ENCODE data around the gene QKI. TPM values are rescaled to one million over a fixed set of nuclear protein-coding genes. Genes with fewer than 3 reads are reported as not detected.

The QKI gene
- total RNA-seq, 1 donor: 212 TPM

DNA sequence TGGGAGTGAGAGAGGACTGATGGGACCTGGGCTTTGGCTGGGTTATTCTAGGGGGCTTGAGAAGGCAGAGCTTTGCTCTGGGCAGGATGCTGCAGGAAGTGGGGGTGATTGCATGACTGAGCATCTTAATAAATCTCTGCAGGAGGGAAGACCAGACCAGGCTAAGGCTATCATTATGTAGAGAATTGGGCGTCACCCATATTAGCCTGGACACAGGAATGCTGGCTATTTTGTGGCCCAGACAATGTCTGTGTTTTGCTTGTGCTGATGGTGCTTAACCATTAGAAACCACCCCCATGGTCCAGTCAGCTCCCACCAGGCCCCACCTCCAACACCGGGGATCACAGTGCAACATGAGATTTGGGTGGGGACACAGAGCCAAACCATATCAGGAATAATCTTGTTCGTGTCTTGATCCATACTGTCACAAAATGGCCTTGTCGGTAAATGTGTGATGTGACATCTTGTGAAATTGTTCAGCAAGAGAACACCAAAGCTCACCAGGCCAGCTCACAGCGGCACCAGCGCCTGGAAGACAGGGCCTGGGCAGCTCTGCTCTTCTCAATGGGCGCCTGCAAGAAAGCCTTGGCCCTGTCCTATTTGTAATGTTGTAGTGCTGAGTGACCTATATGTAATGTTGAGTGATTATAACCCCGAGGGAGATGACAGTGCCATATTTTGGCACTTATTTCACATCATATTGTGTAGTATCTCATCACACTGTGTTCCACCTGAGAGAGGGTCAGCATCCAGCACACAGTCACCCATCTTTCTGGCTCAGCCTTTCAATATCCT lies 211.8 kb downstream of the QKI start:
- Histone ChIP-seq H2AFZ (ENCODE audit: low read length) (no peak overlapping the region), H3K79me2 (ENCODE audit: insufficient read depth, low read length) (no peaks in the 10 kb centered on the region), H3K27ac (ENCODE audit: low read depth, low read length) (no peak overlapping the region), H3K9me3 (ENCODE audit: low read depth, low read length) (no peaks in the 10 kb centered on the region), H3K4me3 (ENCODE audit: insufficient read depth, low read length) (no peak overlapping the region), H3K4me1 (ENCODE audit: insufficient read depth, low read length) (no peaks in the 10 kb centered on the region), H3K4me2 (ENCODE audit: insufficient read depth, low read length) (no peak overlapping the region), H3K36me3 (ENCODE audit: insufficient read depth, low read length) (no peaks in the 10 kb centered on the region), H3K27me3 (ENCODE audit: insufficient read depth, low read length) (no peaks in the 10 kb centered on the region), H4K20me1 (ENCODE audit: insufficient read depth, low read length) (no peaks in the 10 kb centered on the region)
- no peak for DNase-seq (ENCODE audit: insufficient read length, low spot score, missing footprints)
- TF ChIP-seq, protein P1, sequence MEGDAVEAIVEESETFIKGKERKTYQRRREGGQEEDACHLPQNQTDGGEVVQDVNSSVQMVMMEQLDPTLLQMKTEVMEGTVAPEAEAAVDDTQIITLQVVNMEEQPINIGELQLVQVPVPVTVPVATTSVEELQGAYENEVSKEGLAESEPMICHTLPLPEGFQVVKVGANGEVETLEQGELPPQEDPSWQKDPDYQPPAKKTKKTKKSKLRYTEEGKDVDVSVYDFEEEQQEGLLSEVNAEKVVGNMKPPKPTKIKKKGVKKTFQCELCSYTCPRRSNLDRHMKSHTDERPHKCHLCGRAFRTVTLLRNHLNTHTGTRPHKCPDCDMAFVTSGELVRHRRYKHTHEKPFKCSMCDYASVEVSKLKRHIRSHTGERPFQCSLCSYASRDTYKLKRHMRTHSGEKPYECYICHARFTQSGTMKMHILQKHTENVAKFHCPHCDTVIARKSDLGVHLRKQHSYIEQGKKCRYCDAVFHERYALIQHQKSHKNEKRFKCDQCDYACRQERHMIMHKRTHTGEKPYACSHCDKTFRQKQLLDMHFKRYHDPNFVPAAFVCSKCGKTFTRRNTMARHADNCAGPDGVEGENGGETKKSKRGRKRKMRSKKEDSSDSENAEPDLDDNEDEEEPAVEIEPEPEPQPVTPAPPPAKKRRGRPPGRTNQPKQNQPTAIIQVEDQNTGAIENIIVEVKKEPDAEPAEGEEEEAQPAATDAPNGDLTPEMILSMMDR (IDR thresholded peaks at IDR 0.05; ENCODE audit: extremely low read depth, low read depth, low read length): no peak

DNA sequence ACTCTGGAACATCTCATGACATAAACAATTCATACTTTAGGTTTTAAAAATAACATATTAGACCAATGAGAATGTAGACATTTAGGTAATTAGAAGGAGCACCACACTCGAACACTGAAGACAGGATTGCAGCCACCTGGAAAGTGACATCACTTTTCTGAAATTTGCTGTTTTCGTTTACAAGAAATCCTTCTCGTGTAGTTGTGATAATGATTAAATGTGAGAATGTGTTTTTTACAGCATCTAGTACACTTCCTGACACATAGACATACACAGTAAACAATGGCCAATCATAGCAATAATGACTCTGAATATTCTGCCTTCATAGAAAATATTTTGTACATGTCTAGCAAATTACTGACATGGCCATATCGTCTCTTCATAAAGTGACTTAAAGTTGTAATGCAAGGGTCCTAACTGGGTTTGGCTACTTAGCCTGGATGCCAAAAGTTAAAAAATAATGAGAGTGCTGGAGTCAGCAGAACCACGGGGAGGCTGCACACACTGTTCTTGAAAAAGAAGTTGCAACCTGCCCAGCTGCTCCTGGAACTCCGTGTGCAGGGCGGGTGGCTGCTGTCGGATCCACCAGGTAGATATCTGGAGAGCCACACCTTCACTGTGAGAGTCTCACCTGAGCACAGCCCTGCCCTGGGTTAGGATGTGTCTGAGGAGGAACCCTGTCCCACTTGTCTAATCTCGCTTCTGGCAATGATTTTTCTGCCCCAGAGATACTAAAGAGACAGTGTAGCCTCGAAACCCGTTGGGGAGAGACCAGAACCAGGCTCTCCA lies 212.9 kb downstream of the QKI start:
- no peaks in the 10 kb centered on the region for H3K27me3 ChIP-seq (ENCODE audit: insufficient read depth, low read length)
- H3K4me1 ChIP-seq (ENCODE audit: insufficient read depth, low read length): no peaks in the 10 kb centered on the region
- no peaks in the 10 kb centered on the region for H3K36me3 ChIP-seq (ENCODE audit: insufficient read depth, low read length)

More for the DNA sequence above, 212.9 kb downstream of the QKI start:
- Histone ChIP-seq H2AFZ (ENCODE audit: low read length) (no peak overlapping the region), H3K4me2 (ENCODE audit: insufficient read depth, low read length) (no peak overlapping the region), H3K27ac (ENCODE audit: low read depth, low read length) (no peak overlapping the region), H3K9me3 (ENCODE audit: low read depth, low read length) (no peaks in the 10 kb centered on the region), H4K20me1 (ENCODE audit: insufficient read depth, low read length) (no peaks in the 10 kb centered on the region), H3K79me2 (ENCODE audit: insufficient read depth, low read length) (no peaks in the 10 kb centered on the region), H3K4me3 (ENCODE audit: insufficient read depth, low read length) (no peak overlapping the region)
- TF ChIP-seq, protein P1 (IDR thresholded peaks at IDR 0.05; ENCODE audit: extremely low read depth, low read depth, low read length): no peak
- DNase-seq (ENCODE audit: insufficient read length, low spot score, missing footprints): peak; percentile 25
